ENCODE data around the gene C19orf12. TPM values are rescaled to one million over a fixed set of nuclear protein-coding genes. Genes with fewer than 3 reads are reported as not detected.

Gene C19orf12
- total and polyA plus RNA-seq, 3 donors from 2014 or later = 20.8 to 40.5 (median 28.8) TPM

GRCh38 chr19:29687897-29688728 lies 26.9 kb downstream of the C19orf12 start:
- intact Hi-C loops (cut with DNase I; ENCODE audit: low total_unique reads) = no loop called here
- Histone ChIP-seq H3K4me3 (no peak overlapping the region), H3K27ac (no peak overlapping the region), H3K27me3 (no peaks in the 10 kb centered on the region), H3K9me3 (no peaks in the 10 kb centered on the region), H3K4me1 (peaks cover 1% of the 10 kb centered on the region), H3K36me3 (ENCODE audit: low read depth, missing control alignments) (no peaks in the 10 kb centered on the region)
- WGBS, 2 donors = 83 to 84% methylated on average over 18 of the region's 18 CpGs
- DNase-seq = no peak
- TF ChIP-seq CTCF (IDR thresholded peaks at IDR 0.05) = no peak
- no peak for TF ChIP-seq POLR2A (IDR thresholded peaks at IDR 0.05)

GRCh38 chr19:29687244-29687896 lies 27.7 kb downstream of the C19orf12 start:
- Histone ChIP-seq H3K9me3 (no peaks in the 10 kb centered on the region), H3K4me1 (peaks cover 9% of the 10 kb centered on the region), H3K4me3 (no peak overlapping the region), H3K27ac (peak overlapping the region in 1 of 2 donors; percentile 55), H3K36me3 (ENCODE audit: low read depth, missing control alignments) (no peaks in the 10 kb centered on the region), H3K27me3 (no peaks in the 10 kb centered on the region)
- intact Hi-C loops (cut with DNase I; ENCODE audit: low total_unique reads) = no loop called here
- WGBS, 2 donors = 66 to 78% methylated on average over 17 of the region's 17 CpGs
- no peak for DNase-seq
- TF ChIP-seq CTCF (IDR thresholded peaks at IDR 0.05) (no peak), POLR2A (IDR thresholded peaks at IDR 0.05) (no peak)

GRCh38 chr19:29686285-29686805 lies 28.7 kb downstream of the C19orf12 start:
- WGBS, 2 donors = 97% methylated on average over 8 of the region's 8 CpGs
- Histone ChIP-seq H3K4me3 (no peak overlapping the region), H3K27ac (peak overlapping the region in 1 of 2 donors; percentile 55), H3K27me3 (no peaks in the 10 kb centered on the region), H3K4me1 (peaks cover 19% of the 10 kb centered on the region), H3K36me3 (ENCODE audit: low read depth, missing control alignments) (no peaks in the 10 kb centered on the region), H3K9me3 (no peaks in the 10 kb centered on the region)
- intact Hi-C loops (cut with DNase I; ENCODE audit: low total_unique reads) = no loop called here
- TF ChIP-seq CTCF (IDR thresholded peaks at IDR 0.05) (no peak), POLR2A (IDR thresholded peaks at IDR 0.05) (no peak)
- DNase-seq = no peak

- Histone ChIP-seq H3K36me3 (ENCODE audit: low read depth, missing control alignments) (no peaks in the 10 kb centered on the region), H3K4me1 (peaks cover 27% of the 10 kb centered on the region), H3K4me3 (no peak overlapping the region), H3K27me3 (no peaks in the 10 kb centered on the region), H3K9me3 (no peaks in the 10 kb centered on the region), H3K27ac (no peak overlapping the region)
- no peak for DNase-seq
- WGBS, 2 donors = 85 to 89% methylated on average over 5 to 7 of the region's 7 CpGs
- no peak for TF ChIP-seq CTCF (IDR thresholded peaks at IDR 0.05)
- no peak for TF ChIP-seq POLR2A (IDR thresholded peaks at IDR 0.05)
- intact Hi-C loops (cut with DNase I; ENCODE audit: low total_unique reads) = no loop called here
These were observed 29.7 kb downstream of the C19orf12 start for GRCh38 chr19:29685326-29685725.

All from testis (tissue), 3 donors.